GM13976 (cell line): ENCODE data around the gene PRDX6.

Experiments
- DNase-seq: peaks from one replicate; pipeline ENCODE4 v3.0.0; 2012; ENCODE audit warnings: low spot score
- in situ Hi-C: fragments of 300-500 bp; cut with MboI; formaldehyde crosslinking; loops from one replicate; pipeline ENCODE4 v1.12.0; 2022; ENCODE audit warnings: low sequenced_read_pairs, mixed read lengths, inconsistent platforms; ENCODE audit not compliant: unreplicated experiment
- TF ChIP-seq, protein P1 (sequence below): IDR thresholded peaks from 2 replicates; pipeline ENCODE4 v1.5.1; 2012; ENCODE audit warnings: borderline replicate concordance, mild to moderate bottlenecking; ENCODE audit not compliant: insufficient read depth; ENCODE audit errors: extremely low read depth, missing control alignments, control extremely low read depth

Gene PRDX6

GRCh38 chr1:173475564-173476196, 1.5 kb upstream of the PRDX6 start:
- TF ChIP-seq, protein P1, sequence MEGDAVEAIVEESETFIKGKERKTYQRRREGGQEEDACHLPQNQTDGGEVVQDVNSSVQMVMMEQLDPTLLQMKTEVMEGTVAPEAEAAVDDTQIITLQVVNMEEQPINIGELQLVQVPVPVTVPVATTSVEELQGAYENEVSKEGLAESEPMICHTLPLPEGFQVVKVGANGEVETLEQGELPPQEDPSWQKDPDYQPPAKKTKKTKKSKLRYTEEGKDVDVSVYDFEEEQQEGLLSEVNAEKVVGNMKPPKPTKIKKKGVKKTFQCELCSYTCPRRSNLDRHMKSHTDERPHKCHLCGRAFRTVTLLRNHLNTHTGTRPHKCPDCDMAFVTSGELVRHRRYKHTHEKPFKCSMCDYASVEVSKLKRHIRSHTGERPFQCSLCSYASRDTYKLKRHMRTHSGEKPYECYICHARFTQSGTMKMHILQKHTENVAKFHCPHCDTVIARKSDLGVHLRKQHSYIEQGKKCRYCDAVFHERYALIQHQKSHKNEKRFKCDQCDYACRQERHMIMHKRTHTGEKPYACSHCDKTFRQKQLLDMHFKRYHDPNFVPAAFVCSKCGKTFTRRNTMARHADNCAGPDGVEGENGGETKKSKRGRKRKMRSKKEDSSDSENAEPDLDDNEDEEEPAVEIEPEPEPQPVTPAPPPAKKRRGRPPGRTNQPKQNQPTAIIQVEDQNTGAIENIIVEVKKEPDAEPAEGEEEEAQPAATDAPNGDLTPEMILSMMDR = no peak
- in situ Hi-C loops = no loop called here
- no peak for DNase-seq

DNA sequence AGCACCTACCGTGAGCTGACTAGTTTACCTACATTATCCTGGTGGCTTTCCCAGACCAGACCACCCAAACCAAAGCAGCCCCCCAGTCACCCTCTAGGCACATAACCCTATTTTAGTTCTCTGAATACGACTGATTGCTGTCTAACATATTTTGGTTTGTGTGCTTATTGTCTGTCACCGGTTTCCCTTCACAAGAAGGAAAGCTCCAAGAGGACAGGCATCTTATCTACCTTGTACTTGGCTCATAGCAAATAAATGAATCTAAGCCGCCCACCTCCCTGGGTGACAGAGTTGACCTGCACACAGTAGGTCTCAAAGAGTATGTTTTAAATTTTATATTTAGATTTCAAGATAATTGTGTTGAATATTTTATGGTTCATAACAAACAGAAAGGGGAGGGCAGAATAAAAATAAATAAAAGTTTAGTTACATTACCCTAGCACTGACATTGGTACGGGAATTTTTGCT, 904 bp upstream of the PRDX6 start:
- in situ Hi-C loops = no loop called here
- DNase-seq = no peak
- TF ChIP-seq, protein P1 = no peak

GRCh38 chr1:173476665-173477285, 360 bp upstream of the PRDX6 start:
- TF ChIP-seq, protein P1 = no peak
- DNase-seq = peak; percentile 95
- in situ Hi-C loops = no loop called here

DNA sequence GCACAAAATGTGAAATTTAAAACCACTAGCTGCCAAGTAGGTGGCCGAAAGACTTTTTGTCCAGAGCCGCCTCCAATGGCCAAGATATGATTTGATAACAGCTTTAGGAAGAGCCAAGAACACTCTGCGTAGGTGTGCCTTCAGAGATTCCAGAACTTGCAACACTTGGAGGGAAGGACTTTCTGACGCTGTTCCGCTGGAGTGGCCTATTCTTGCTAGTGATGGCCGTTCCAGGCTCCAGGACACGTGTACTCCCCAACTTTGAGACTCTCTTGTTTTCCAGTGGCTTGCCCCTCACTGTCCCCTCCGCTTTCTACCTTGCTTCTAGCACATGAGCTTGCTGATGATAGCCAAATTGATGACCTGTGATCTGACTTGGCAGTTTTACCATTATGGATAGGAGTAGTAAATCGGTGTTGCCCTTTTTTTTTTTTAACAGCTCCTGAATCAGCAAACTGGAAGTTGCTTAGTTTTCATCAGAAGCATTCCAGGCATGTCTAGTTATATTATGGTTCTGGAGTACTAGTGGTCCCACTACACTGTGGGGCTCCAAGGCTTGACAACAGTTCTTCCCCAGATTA, 1.0 kb downstream of the PRDX6 start:
- in situ Hi-C loops = no loop called here
- no peak for DNase-seq
- TF ChIP-seq, protein P1 = no peak

DNA sequence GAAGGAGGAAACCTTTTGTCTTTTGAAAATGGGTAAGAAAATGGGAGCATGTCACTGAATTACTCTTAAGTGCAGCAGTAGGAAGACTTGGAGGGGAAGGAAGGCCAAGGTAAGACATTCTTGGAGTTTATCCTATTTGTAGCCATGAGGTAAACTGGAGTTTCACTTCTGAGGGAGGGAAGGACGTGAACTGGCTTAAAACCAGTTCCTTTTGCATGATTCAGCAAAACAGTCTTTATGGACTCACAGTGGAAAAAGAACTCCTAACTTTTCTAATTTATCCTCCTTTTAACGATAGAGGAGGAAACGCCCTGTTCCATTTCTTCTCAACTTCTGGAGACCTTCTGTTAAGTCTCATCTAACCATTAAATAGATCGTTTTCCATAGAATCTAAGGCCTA, 2.5 kb downstream of the PRDX6 start:
- no peak for DNase-seq
- TF ChIP-seq, protein P1 = no peak
- in situ Hi-C loops = no loop called here

DNA sequence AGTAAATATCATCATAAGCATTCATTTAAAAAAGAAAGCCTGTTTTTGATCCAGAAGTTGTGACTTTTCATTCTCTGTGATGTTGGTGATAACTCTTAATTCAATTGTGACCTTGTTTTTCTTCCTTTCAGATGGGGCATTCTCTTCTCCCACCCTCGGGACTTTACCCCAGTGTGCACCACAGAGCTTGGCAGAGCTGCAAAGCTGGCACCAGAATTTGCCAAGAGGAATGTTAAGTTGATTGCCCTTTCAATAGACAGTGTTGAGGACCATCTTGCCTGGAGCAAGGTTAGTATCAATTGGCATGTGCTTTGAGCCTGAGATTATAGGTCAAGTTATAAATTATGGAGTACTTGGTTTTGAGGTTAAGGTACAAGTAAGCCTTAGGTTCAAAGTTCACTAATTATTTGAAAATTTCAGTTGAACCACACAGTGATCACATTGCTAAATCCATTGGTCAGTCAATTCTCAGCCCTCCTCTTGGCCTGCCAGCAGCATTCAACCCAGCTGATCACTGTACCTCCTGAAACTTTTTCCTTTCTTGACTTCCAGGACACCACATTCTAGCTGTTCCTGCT, 4.1 kb downstream of the PRDX6 start:
- DNase-seq = no peak
- in situ Hi-C loops = no loop called here
- TF ChIP-seq, protein P1 = no peak
